ENCODE data around the gene FCN1. TPM values are rescaled to one million over a fixed set of nuclear protein-coding genes. Genes with fewer than 3 reads are reported as not detected.

Gene FCN1
- total RNA-seq, 1 donor from 2014 or later: not detected

GRCh38 chr9:134964271-134965055, 46.8 kb upstream of the FCN1 start:
- no peaks in the 10 kb centered on the region for H3K36me3 Mint-ChIP-seq (ENCODE audit: insufficient read depth)
- no peak for DNase-seq (ENCODE audit: low spot score, unreplicated experiment)

GRCh38 chr9:134963546-134963945, 45.8 kb upstream of the FCN1 start:
- H3K27ac Mint-ChIP-seq: no peak overlapping the region
- no peak for TF ChIP-seq CTCF (IDR thresholded peaks at IDR 0.05; ENCODE audit: unreplicated experiment)
- no peak for DNase-seq (ENCODE audit: low spot score, unreplicated experiment)
- H3K4me1 Mint-ChIP-seq (ENCODE audit: low read depth): no peaks in the 10 kb centered on the region
- H3K36me3 Mint-ChIP-seq (ENCODE audit: insufficient read depth): no peaks in the 10 kb centered on the region
- H3K9me3 Mint-ChIP-seq (ENCODE audit: low read depth): no peaks in the 10 kb centered on the region
- peaks cover 7% of the 10 kb centered on the region for H3K27me3 Mint-ChIP-seq
- H3K4me3 Mint-ChIP-seq (ENCODE audit: low read depth): no peak overlapping the region

More at GRCh38 chr9:134964271-134965055, 46.8 kb upstream of the FCN1 start:
- Mint-ChIP-seq H3K9me3 (ENCODE audit: low read depth) (no peaks in the 10 kb centered on the region), H3K4me1 (ENCODE audit: low read depth) (no peaks in the 10 kb centered on the region), H3K27me3 (peaks cover 9% of the 10 kb centered on the region), H3K4me3 (ENCODE audit: low read depth) (no peak overlapping the region), H3K27ac (no peak overlapping the region)
- no peak for TF ChIP-seq CTCF (IDR thresholded peaks at IDR 0.05; ENCODE audit: unreplicated experiment)

GRCh38 chr9:134962973-134963364, 45.3 kb upstream of the FCN1 start:
- H3K4me3 Mint-ChIP-seq (ENCODE audit: low read depth): no peak overlapping the region
- TF ChIP-seq CTCF (IDR thresholded peaks at IDR 0.05; ENCODE audit: unreplicated experiment): no peak
- no peak for DNase-seq (ENCODE audit: low spot score, unreplicated experiment)
- no peaks in the 10 kb centered on the region for H3K36me3 Mint-ChIP-seq (ENCODE audit: insufficient read depth)
- no peaks in the 10 kb centered on the region for H3K4me1 Mint-ChIP-seq (ENCODE audit: low read depth)
- no peak overlapping the region for H3K27ac Mint-ChIP-seq
- H3K9me3 Mint-ChIP-seq (ENCODE audit: low read depth): no peaks in the 10 kb centered on the region
- peaks cover 7% of the 10 kb centered on the region for H3K27me3 Mint-ChIP-seq

GRCh38 chr9:134962065-134962972, 44.6 kb upstream of the FCN1 start:
- Mint-ChIP-seq H3K4me3 (ENCODE audit: low read depth) (no peak overlapping the region), H3K9me3 (ENCODE audit: low read depth) (no peaks in the 10 kb centered on the region), H3K27me3 (peaks cover under 1% of the 10 kb centered on the region), H3K36me3 (ENCODE audit: insufficient read depth) (no peaks in the 10 kb centered on the region), H3K4me1 (ENCODE audit: low read depth) (no peaks in the 10 kb centered on the region), H3K27ac (no peak overlapping the region)
- DNase-seq (ENCODE audit: low spot score, unreplicated experiment): no peak
- no peak for TF ChIP-seq CTCF (IDR thresholded peaks at IDR 0.05; ENCODE audit: unreplicated experiment)

- DNase-seq (ENCODE audit: low spot score, unreplicated experiment): no peak
- no peak for TF ChIP-seq CTCF (IDR thresholded peaks at IDR 0.05; ENCODE audit: unreplicated experiment)
- no peaks in the 10 kb centered on the region for H3K36me3 Mint-ChIP-seq (ENCODE audit: insufficient read depth)
- no peak overlapping the region for H3K4me3 Mint-ChIP-seq (ENCODE audit: low read depth)
- no peaks in the 10 kb centered on the region for H3K4me1 Mint-ChIP-seq (ENCODE audit: low read depth)
- peak overlapping the region; percentile 19 for H3K27ac Mint-ChIP-seq
- no peaks in the 10 kb centered on the region for H3K27me3 Mint-ChIP-seq
- H3K9me3 Mint-ChIP-seq (ENCODE audit: low read depth): no peaks in the 10 kb centered on the region
These were observed 43.8 kb upstream of the FCN1 start for GRCh38 chr9:134961331-134962064.
